GM12891 (cell line): ENCODE data around the gene MBOAT2.

Experiments used
- POLR2A ChIP-seq: IDR thresholded peaks from 2 replicates; pipeline ENCODE4 v1.6.1; 2011; ENCODE audit warnings: low read depth, low read length, control low read depth
- POLR2AphosphoS5 ChIP-seq: IDR thresholded peaks from 2 replicates; pipeline ENCODE4 v1.6.1; 2011; ENCODE audit warnings: low read depth, low read length, control low read depth
- TAF1 ChIP-seq: IDR thresholded peaks from 2 replicates; pipeline ENCODE4 v1.6.1; 2011; ENCODE audit warnings: low read depth, low read length, control low read depth

DNA sequence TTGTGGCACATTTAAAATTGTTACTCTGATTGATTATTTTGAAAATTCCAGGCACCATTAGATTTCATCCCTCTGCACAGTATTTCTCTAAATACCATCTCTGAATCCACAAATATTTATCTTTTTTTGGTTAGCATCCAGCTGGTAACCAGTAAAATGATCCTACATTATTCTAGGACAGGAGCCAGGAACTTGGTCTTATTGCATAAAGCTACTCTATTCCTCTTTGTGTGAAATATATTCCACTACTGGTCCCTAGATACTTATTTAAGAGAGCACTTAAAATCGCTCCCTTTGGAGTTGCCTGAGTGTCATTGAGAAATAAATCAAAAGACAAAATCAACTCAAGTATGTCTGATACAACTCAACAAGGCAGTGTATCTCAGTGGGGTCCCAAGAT, 7.4 kb upstream of the MBOAT2 start:
- TF ChIP-seq POLR2A: no peak
- TF ChIP-seq POLR2AphosphoS5: no peak
- no peak for TF ChIP-seq TAF1
